Colon (tissue), 2 donors: ENCODE results near the gene USHBP1.

Experiments
- FAIRE-seq: peaks from 2 replicates; lab custom pipeline; 2012; peaks lifted over from hg19 to GRCh38; lab: Jason Lieb, UNC
- donor health status: control.
- donor health status: control.

Gene USHBP1

GRCh38 chr19:17240062-17240752 lies 24.3 kb downstream of the USHBP1 start:
- FAIRE-seq: no peak

GRCh38 chr19:17237747-17238706 lies 26.5 kb downstream of the USHBP1 start:
- no peak for FAIRE-seq

- FAIRE-seq: no peak
These were observed 27.6 kb downstream of the USHBP1 start for GRCh38 chr19:17236811-17237543.

- no peak for FAIRE-seq
These were observed 28.4 kb downstream of the USHBP1 start for GRCh38 chr19:17235971-17236777.

GRCh38 chr19:17235300-17235970 lies 29.1 kb downstream of the USHBP1 start:
- FAIRE-seq: no peak

GRCh38 chr19:17234911-17235299 lies 29.6 kb downstream of the USHBP1 start:
- no peak for FAIRE-seq

GRCh38 chr19:17232258-17232657 lies 32.3 kb downstream of the USHBP1 start:
- no peak for FAIRE-seq

GRCh38 chr19:17229890-17230289 lies 34.7 kb downstream of the USHBP1 start:
- FAIRE-seq: no peak

GRCh38 chr19:17227798-17228367 lies 36.7 kb downstream of the USHBP1 start:
- no peak for FAIRE-seq

GRCh38 chr19:17226002-17226933 lies 38.3 kb downstream of the USHBP1 start, which contains the start of gene OCEL1:
TSS of gene OCEL1 (plus strand) at chr19:17226226. CDS start at chr19:17226248, 22 bp downstream.
- FAIRE-seq: no peak

GRCh38 chr19:17225053-17225452 lies 39.5 kb downstream of the USHBP1 start:
- no peak for FAIRE-seq

- FAIRE-seq: no peak
These were observed 44.3 kb downstream of the USHBP1 start for GRCh38 chr19:17220207-17220758.

GRCh38 chr19:17219286-17219685 lies 45.3 kb downstream of the USHBP1 start:
- FAIRE-seq: no peak

GRCh38 chr19:17216058-17216670 lies 48.4 kb downstream of the USHBP1 start:
- FAIRE-seq: no peak

GRCh38 chr19:17215127-17215971 lies 49.2 kb downstream of the USHBP1 start, which contains the start of gene USE1:
TSS of gene USE1 (plus strand) at chr19:17215357. CDS start at chr19:17215406, 49 bp downstream.
- FAIRE-seq: no peak

GRCh38 chr19:17214508-17215126 lies 49.9 kb downstream of the USHBP1 start:
- no peak for FAIRE-seq

GRCh38 chr19:17213334-17213733 lies 51.2 kb downstream of the USHBP1 start:
- FAIRE-seq: no peak
